BLaER1 treated with 17β-estradiol and CSF1 and Interleukin-3, amounts not matched to agents 10 nM and 100 nM (cell line): Measurements from ENCODE around the gene ZG16.
A peak's percentile ranks its signal among the peaks of the same experiment; 100 is the strongest.
"Not testable (repeated sequence)": the region's sequence is repeated elsewhere in the genome, so short reads cannot be mapped to it uniquely, and the experiment has no call there.

Experiments
- H3K27ac ChIP-seq, 11 experiments: shearing (Covaris generic); formaldehyde crosslinking; 2 replicates each; pipeline ENCODE4 v1.8.1; 2022
- H3K27me3 ChIP-seq, 11 experiments: shearing (Covaris generic); formaldehyde crosslinking; 2 replicates each; pipeline ENCODE4 v1.8.1; 2022
- H3K36me3 ChIP-seq, 11 experiments: shearing (Covaris generic); formaldehyde crosslinking; 2 replicates each; pipeline ENCODE4 v1.8.1; 2022
- H3K4me1 ChIP-seq, 10 experiments: shearing (Covaris generic); formaldehyde crosslinking; 2 replicates each; pipeline ENCODE4 v1.8.1; 2022
- H3K4me2 ChIP-seq, 11 experiments: shearing (Covaris generic); formaldehyde crosslinking; 2 replicates each; pipeline ENCODE4 v1.8.1; 2022
- H3K4me3 ChIP-seq, 10 experiments: shearing (Covaris generic); formaldehyde crosslinking; 2 replicates each; pipeline ENCODE4 v1.8.1; 2022
- H3K9ac ChIP-seq, 11 experiments: shearing (Covaris generic); formaldehyde crosslinking; 2 replicates each; pipeline ENCODE4 v1.8.1; 2022
- H3K9me3 ChIP-seq, 11 experiments: shearing (Covaris generic); formaldehyde crosslinking; replicated peaks in 1 of 11; 2 replicates each; pipeline ENCODE4 v1.8.1; 2022
- H4K20me1 ChIP-seq, 11 experiments: shearing (Covaris generic); formaldehyde crosslinking; 2 replicates each; pipeline ENCODE4 v1.8.1; 2022
- Cebpa-rat ChIP-seq, 11 experiments: shearing (Covaris generic); IDR thresholded peaks; 2 replicates each; pipeline ENCODE4 v1.8.1; 2022

ZG16 gene

GRCh38 chr16:29757950-29758466 lies 20.0 kb upstream of the ZG16 start:
- Histone ChIP-seq H3K9ac (no peak overlapping the region), H3K4me1 (peaks cover 9 to 44% (median 23%) of the 10 kb centered on the region in 10 experiments), H3K36me3 (no peaks in the 10 kb centered on the region), H3K27ac (no peak overlapping the region), H3K9me3 (peaks cover 0 to 21% (median 5%) of the 10 kb centered on the region in 11 experiments; a peak in 10 of 22 replicates), H4K20me1 (no peaks in the 10 kb centered on the region), H3K4me3 (no peak overlapping the region), H3K4me2 (peak overlapping the region in 4 of 11 experiments; percentile 1 to 12 (median 6); a peak in 1 of 22 replicates), H3K27me3 (no peaks in the 10 kb centered on the region)
- TF ChIP-seq Cebpa-rat (IDR thresholded peaks at IDR 0.05) = 0 out of 22 replicates have a peak, but pooled peaks of 1 of the 11 experiments have one; percentile 9

- no peak overlapping the region for H3K27ac ChIP-seq
- no peaks in the 10 kb centered on the region for H4K20me1 ChIP-seq
- peaks cover 0 to 9% (median 0%) of the 10 kb centered on the region in 11 experiments; a peak in 5 of 22 replicates for H3K9me3 ChIP-seq
- H3K4me2 ChIP-seq = no peak overlapping the region
- no peak overlapping the region for H3K9ac ChIP-seq
- H3K36me3 ChIP-seq = no peaks in the 10 kb centered on the region
- H3K4me1 ChIP-seq = peaks cover 11 to 37% (median 17%) of the 10 kb centered on the region in 10 experiments
- no peak for TF ChIP-seq Cebpa-rat (IDR thresholded peaks at IDR 0.05)
- H3K4me3 ChIP-seq = no peak overlapping the region
- no peaks in the 10 kb centered on the region for H3K27me3 ChIP-seq
Measured at GRCh38 chr16:29760567-29761279, 17.3 kb upstream of the ZG16 start.

- H4K20me1 ChIP-seq, H3K27ac ChIP-seq, H3K9me3 ChIP-seq, H3K27me3 ChIP-seq, H3K9ac ChIP-seq, H3K4me3 ChIP-seq, H3K4me2 ChIP-seq, H3K36me3 ChIP-seq: not testable (repeated sequence)
- H3K4me1 ChIP-seq = peaks cover 11 to 32% (median 17%) of the 10 kb centered on the region in 10 experiments
Measured at GRCh38 chr16:29761280-29761651, 16.8 kb upstream of the ZG16 start.

- no peak overlapping the region for H3K27ac ChIP-seq
Measured at GRCh38 chr16:29761882-29762281, 16.2 kb upstream of the ZG16 start.

GRCh38 chr16:29763326-29763725 lies 14.7 kb upstream of the ZG16 start:
- no peaks in the 10 kb centered on the region for H3K36me3 ChIP-seq
- H3K9ac ChIP-seq = no peak overlapping the region
- no peaks in the 10 kb centered on the region for H3K27me3 ChIP-seq
- no peaks in the 10 kb centered on the region for H4K20me1 ChIP-seq
- no peak overlapping the region; a peak in 2 of 22 replicates for H3K27ac ChIP-seq
- no peak overlapping the region for H3K4me3 ChIP-seq
- no peaks in the 10 kb centered on the region for H3K9me3 ChIP-seq
- TF ChIP-seq Cebpa-rat (IDR thresholded peaks at IDR 0.05) = no peak
- peak overlapping the region; percentile 14 to 66 (median 39); a peak in 19 of 22 replicates for H3K4me2 ChIP-seq
- H3K4me1 ChIP-seq = peaks cover 13 to 21% (median 15%) of the 10 kb centered on the region in 10 experiments

More at GRCh38 chr16:29761882-29762281, 16.2 kb upstream of the ZG16 start:
- Histone ChIP-seq H3K4me3 (no peak overlapping the region), H3K9me3 (no peaks in the 10 kb centered on the region), H3K27me3 (no peaks in the 10 kb centered on the region), H3K36me3 (no peaks in the 10 kb centered on the region), H3K9ac (no peak overlapping the region), H4K20me1 (no peaks in the 10 kb centered on the region), H3K4me2 (0 out of 22 replicates have a peak overlapping the region, but pooled peaks of 1 of the 11 experiments have one; percentile 21), H3K4me1 (peaks cover 14 to 29% (median 17%) of the 10 kb centered on the region in 10 experiments)
- no peak for TF ChIP-seq Cebpa-rat (IDR thresholded peaks at IDR 0.05)

GRCh38 chr16:29765167-29766032 lies 12.7 kb upstream of the ZG16 start:
- no peaks in the 10 kb centered on the region for H4K20me1 ChIP-seq
- no peak overlapping the region for H3K27ac ChIP-seq
- TF ChIP-seq Cebpa-rat (IDR thresholded peaks at IDR 0.05) = no peak
- H3K9ac ChIP-seq = no peak overlapping the region
- no peak overlapping the region for H3K4me3 ChIP-seq
- no peaks in the 10 kb centered on the region for H3K27me3 ChIP-seq
- H3K36me3 ChIP-seq = no peaks in the 10 kb centered on the region
- H3K4me2 ChIP-seq = no peak overlapping the region
- no peaks in the 10 kb centered on the region for H3K9me3 ChIP-seq
- H3K4me1 ChIP-seq = peaks cover 10 to 20% (median 15%) of the 10 kb centered on the region in 10 experiments

GRCh38 chr16:29766571-29766970 lies 11.5 kb upstream of the ZG16 start:
- Histone ChIP-seq H3K4me1 (peaks cover 10 to 21% (median 16%) of the 10 kb centered on the region in 10 experiments), H3K9ac (no peak overlapping the region), H3K27me3 (no peaks in the 10 kb centered on the region), H3K4me3 (no peak overlapping the region), H3K4me2 (peak overlapping the region in 1 of 11 experiments; percentile 40; a peak in 1 of 22 replicates), H3K27ac (no peak overlapping the region), H3K36me3 (no peaks in the 10 kb centered on the region), H4K20me1 (no peaks in the 10 kb centered on the region), H3K9me3 (no peaks in the 10 kb centered on the region)
- no peak for TF ChIP-seq Cebpa-rat (IDR thresholded peaks at IDR 0.05)

GRCh38 chr16:29767062-29767461 lies 11.0 kb upstream of the ZG16 start:
- no peaks in the 10 kb centered on the region for H3K9me3 ChIP-seq
- no peak for TF ChIP-seq Cebpa-rat (IDR thresholded peaks at IDR 0.05)
- H3K4me2 ChIP-seq = 0 out of 22 replicates have a peak overlapping the region, but pooled peaks of 1 of the 11 experiments have one; percentile 40
- H3K4me1 ChIP-seq = peaks cover 10 to 21% (median 15%) of the 10 kb centered on the region in 10 experiments
- no peaks in the 10 kb centered on the region for H4K20me1 ChIP-seq
- no peak overlapping the region for H3K27ac ChIP-seq
- no peaks in the 10 kb centered on the region for H3K36me3 ChIP-seq
- no peak overlapping the region for H3K4me3 ChIP-seq
- H3K27me3 ChIP-seq = no peaks in the 10 kb centered on the region
- no peak overlapping the region for H3K9ac ChIP-seq

- Histone ChIP-seq H3K27me3 (no peaks in the 10 kb centered on the region), H3K4me1 (peaks cover 0 to 7% (median 0%) of the 10 kb centered on the region in 10 experiments; a peak in 1 of 20 replicates), H3K9ac (no peak overlapping the region), H4K20me1 (no peaks in the 10 kb centered on the region), H3K36me3 (no peaks in the 10 kb centered on the region), H3K4me2 (no peak overlapping the region), H3K4me3 (no peak overlapping the region), H3K9me3 (no peaks in the 10 kb centered on the region), H3K27ac (no peak overlapping the region)
- no peak for TF ChIP-seq Cebpa-rat (IDR thresholded peaks at IDR 0.05)
Measured at GRCh38 chr16:29769507-29769906, 8.5 kb upstream of the ZG16 start.
